ENCODE results near the gene PRSS35. TPM values are rescaled to one million over a fixed set of nuclear protein-coding genes. Genes with fewer than 3 reads are reported as not detected.
"Not testable (repeated sequence)": the region's sequence is repeated elsewhere in the genome, so short reads cannot be mapped to it uniquely, and the experiment has no call there.

Gene PRSS35
- total RNA-seq, 4 donors from 2014 or later, result not detected

GRCh38 chr6:83558975-83559374 is 46.6 kb downstream of the PRSS35 start:
- Histone ChIP-seq H3K4me1 (no peaks in the 10 kb centered on the region), H3K4me3 (replicated peaks in 1 of 3) (no peak overlapping the region)
- 100% methylated on average over 1 of the region's 1 CpG for WGBS, 2 donors

DNA sequence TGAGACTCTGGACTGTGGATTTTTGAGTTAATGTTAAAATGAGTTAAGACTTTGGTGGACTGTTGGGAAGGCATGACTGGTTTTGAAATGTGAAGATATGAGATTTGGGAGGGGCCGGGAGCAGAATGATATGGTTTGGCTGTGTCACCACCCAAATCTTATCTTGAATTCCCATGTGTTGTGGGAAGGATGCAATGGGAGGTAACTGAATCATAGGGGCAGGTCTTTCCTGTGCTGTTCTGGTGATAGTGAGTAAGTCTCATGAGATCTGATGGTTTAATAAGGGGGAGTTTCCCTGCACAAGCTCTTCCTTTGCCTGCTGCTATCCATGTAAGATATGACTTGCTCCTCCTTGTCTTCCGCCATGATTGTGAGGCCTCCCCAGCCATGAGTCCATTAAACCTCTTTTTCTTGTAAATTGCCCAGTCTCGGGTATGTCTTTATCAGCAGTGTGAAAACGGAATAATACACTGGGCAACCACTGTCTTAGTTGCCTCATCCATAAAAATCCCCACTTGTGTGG is 59.4 kb downstream of the PRSS35 start:
- H3K9me3 ChIP-seq; DNase-seq; H3K4me3 ChIP-seq (replicated peaks in 1 of 3); intact Hi-C loops (cut with DNase I); H3K27ac ChIP-seq; H3K4me1 ChIP-seq; H3K36me3 ChIP-seq; H3K27me3 ChIP-seq: not testable (repeated sequence)
- WGBS, 2 donors, result 94 to 95% methylated on average over 4 of the region's 4 CpGs

More at GRCh38 chr6:83558975-83559374, 46.6 kb downstream of the PRSS35 start:
- Histone ChIP-seq H3K36me3 (no peaks in the 10 kb centered on the region), H3K9me3 (no peaks in the 10 kb centered on the region), H3K27me3 (no peaks in the 10 kb centered on the region), H3K27ac (no peak overlapping the region)
- no peak for DNase-seq
- no peak for TF ChIP-seq CTCF (IDR thresholded peaks at IDR 0.05)
- no peak for TF ChIP-seq POLR2A (IDR thresholded peaks at IDR 0.05)
- intact Hi-C loops (cut with DNase I), result no loop called here

GRCh38 chr6:83574783-83575182 is 62.4 kb downstream of the PRSS35 start:
- H3K4me3 ChIP-seq (replicated peaks in 1 of 3), result no peak overlapping the region
- no peaks in the 10 kb centered on the region for H3K9me3 ChIP-seq
- peak; percentile 90 to 95 for DNase-seq
- H3K27me3 ChIP-seq, result no peaks in the 10 kb centered on the region
- 26 to 31% methylated on average over 6 of the region's 6 CpGs for WGBS, 2 donors
- no peaks in the 10 kb centered on the region for H3K4me1 ChIP-seq
- no peak for TF ChIP-seq CTCF (IDR thresholded peaks at IDR 0.05)
- no peak for TF ChIP-seq POLR2A (IDR thresholded peaks at IDR 0.05)
- H3K27ac ChIP-seq, result peak overlapping the region in 1 of 3 donors; percentile 9
- intact Hi-C loops (cut with DNase I), result no loop called here
- H3K36me3 ChIP-seq, result no peaks in the 10 kb centered on the region

Other genes with a start within 250 kb of the PRSS35 start
- gene ME1, start 81.5 kb upstream of the PRSS35 start, total RNA-seq, result 10 to 100 TPM; 18.7 to 55.9 (median 30.8) TPM
- gene SNAP91, start 196.6 kb downstream of the PRSS35 start, total RNA-seq, result 1 to 10 TPM in 3 of 4 donors, under 1 TPM in 1; 0.50 to 3.4 (median 1.8) TPM